Measurements from ENCODE around the gene NBEAL2.
A peak's percentile ranks its signal among the peaks of the same experiment; 100 is the strongest.

NBEAL2 gene

GRCh38 chr3:46999516-47000197 is 20.2 kb downstream of the NBEAL2 start:
- DNase-seq (ENCODE audit: extremely low read depth in 1 of 2, low read depth in 1 of 2), result no peak

- DNase-seq (ENCODE audit: extremely low read depth in 1 of 2, low read depth in 1 of 2), result no peak
These were observed 20.8 kb downstream of the NBEAL2 start for GRCh38 chr3:47000198-47000815.

GRCh38 chr3:47000922-47001730 is 21.7 kb downstream of the NBEAL2 start:
- no peak for DNase-seq (ENCODE audit: extremely low read depth in 1 of 2, low read depth in 1 of 2)

DNA sequence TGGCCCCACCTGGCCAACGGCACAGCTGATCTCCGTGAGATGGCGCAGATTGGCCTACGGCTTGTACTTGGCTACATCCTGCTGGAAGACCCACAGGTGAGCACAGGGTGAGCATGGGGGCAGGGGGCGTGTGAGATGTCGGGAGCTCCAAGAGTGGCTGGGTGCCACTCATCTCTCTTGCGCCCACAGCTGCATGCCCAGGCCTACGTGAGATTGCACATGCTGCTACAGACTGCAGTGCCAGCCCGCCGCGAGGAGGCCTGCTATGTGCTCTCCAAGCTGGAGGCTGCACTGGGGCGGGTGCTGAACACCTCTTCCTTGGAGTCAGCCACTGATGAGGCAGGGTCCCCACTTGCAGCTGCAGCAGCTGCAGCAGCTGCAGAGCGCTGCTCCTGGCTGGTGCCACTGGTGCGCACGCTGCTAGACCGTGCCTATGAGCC is 22.3 kb downstream of the NBEAL2 start:
- no peak for DNase-seq (ENCODE audit: extremely low read depth in 1 of 2, low read depth in 1 of 2)

DNA sequence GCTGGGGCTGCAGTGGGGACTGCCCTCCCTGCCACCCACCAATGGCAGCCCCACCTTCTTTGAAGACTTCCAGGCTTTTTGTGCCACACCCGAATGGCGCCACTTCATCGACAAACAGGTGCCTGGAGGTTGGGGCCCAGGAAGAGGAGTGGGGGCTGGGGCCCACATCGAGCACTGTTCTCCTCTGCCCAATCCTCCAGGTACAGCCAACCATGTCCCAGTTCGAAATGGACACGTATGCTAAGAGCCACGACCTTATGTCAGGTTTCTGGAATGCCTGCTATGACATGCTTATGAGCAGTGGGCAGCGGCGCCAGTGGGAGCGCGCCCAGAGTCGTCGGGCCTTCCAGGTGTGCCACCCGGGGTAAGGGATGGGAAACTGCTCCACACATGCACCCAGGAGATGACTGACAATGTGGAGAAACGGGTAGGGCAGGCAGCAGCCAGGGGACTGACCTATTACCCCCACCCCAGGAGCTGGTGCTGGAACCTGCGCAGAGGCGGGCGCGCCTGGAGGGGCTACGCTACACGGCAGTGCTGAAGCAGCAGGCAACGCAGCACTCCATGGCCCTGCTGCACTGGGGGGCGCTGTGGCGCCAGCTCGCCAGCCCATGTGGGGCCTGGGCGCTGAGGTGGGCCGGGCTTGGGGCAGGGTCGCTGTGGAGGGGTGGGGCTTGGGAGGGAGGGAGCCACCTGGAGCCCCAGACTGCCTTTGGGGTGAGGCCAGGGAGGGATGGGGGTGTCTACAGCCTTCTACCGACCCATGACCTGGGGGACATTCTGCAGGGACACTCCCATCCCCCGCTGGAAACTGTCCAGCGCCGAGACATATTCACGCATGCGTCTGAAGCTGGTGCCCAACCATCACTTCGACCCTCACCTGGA is 22.9 kb downstream of the NBEAL2 start:
- no peak for DNase-seq (ENCODE audit: extremely low read depth in 1 of 2, low read depth in 1 of 2)

DNA sequence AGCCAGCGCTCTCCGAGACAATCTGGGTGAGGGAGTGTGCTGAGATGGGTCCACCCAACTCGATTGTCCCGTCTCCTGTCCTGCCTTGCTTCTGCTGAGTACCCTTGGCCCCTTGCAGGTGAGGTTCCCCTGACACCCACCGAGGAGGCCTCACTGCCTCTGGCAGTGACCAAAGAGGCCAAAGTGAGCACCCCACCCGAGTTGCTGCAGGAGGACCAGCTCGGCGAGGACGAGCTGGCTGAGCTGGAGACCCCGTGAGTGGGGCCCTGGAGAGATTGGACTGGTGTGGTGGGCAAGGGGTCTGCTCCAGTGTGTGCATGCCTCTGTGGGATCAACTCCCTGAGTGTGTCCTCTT is 23.6 kb downstream of the NBEAL2 start:
- no peak for DNase-seq (ENCODE audit: extremely low read depth in 1 of 2, low read depth in 1 of 2)

DNA sequence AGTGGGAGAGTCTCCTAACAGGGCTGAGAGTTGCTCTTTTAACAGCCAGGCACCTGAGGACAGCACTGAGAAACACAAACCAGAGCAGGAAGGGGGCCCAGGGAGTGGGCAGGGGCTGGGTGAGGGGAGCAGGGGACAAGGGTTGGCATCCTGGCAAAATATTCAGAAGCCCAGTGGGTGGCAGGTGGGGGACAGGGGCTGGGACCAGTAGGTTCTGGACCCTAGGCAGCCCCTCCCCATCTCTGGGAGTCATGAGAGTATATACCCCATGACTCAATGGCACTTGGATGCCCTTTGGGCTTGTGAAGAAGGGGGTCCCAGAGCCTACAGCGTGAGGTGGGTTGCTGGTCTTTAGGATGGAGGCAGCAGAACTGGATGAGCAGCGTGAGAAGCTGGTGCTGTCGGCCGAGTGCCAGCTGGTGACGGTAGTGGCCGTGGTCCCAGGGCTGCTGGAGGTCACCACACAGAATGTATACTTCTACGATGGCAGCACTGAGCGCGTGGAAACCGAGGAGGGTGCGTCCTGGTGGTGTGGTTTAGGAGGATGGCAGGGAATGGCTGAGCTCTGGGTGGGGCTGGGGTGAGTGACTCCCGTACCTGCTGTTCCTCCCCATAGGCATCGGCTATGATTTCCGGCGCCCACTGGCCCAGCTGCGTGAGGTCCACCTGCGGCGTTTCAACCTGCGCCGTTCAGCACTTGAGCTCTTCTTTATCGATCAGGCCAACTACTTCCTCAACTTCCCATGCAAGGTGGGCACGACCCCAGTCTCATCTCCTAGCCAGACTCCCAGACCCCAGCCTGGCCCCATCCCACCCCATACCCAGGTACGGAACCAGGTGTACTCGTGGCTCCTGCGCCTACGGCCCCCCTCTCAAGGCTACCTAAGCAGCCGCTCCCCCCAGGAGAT is 24.2 kb downstream of the NBEAL2 start:
- no peak for DNase-seq (ENCODE audit: extremely low read depth in 1 of 2, low read depth in 1 of 2)

GRCh38 chr3:47004369-47005211 is 25.1 kb downstream of the NBEAL2 start:
- DNase-seq (ENCODE audit: extremely low read depth in 1 of 2, low read depth in 1 of 2), result no peak

GRCh38 chr3:47005212-47006144 is 26.0 kb downstream of the NBEAL2 start:
- DNase-seq (ENCODE audit: extremely low read depth in 1 of 2, low read depth in 1 of 2), result no peak

- DNase-seq (ENCODE audit: extremely low read depth in 1 of 2, low read depth in 1 of 2), result no peak
These were observed 26.7 kb downstream of the NBEAL2 start for GRCh38 chr3:47006145-47006651.

- no peak for DNase-seq (ENCODE audit: extremely low read depth in 1 of 2, low read depth in 1 of 2)
These were observed 27.5 kb downstream of the NBEAL2 start for GRCh38 chr3:47007001-47007400.

DNA sequence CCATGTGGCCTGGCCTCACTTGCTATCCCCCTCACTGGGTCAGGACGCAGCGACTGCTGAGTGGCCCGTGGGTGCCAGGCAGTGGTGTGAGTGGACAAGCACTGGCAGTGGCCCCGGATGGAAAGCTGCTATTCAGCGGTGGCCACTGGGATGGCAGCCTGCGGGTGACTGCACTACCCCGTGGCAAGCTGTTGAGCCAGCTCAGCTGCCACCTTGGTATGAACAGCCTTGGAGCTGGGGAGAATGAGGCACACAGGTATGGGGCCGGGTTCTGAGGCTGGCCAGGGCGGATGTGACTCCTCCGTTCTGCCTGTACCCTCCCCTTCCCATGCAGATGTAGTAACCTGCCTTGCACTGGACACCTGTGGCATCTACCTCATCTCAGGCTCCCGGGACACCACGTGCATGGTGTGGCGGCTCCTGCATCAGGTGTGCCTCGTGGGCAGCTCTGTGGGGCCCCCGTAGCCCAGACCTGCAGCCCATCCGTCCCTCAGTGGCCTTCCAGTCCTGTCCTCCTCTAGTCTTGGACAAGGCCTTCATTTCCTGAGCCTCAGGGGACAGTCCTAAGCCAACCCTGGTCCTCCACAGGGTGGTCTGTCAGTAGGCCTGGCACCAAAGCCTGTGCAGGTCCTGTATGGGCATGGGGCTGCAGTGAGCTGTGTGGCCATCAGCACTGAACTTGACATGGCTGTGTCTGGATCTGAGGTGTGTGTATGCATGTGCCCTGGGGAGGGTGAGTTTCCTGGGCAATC is 28.2 kb downstream of the NBEAL2 start:
- DNase-seq (ENCODE audit: extremely low read depth in 1 of 2, low read depth in 1 of 2), result no peak

GRCh38 chr3:47008234-47008796 is 28.8 kb downstream of the NBEAL2 start:
- DNase-seq (ENCODE audit: extremely low read depth in 1 of 2, low read depth in 1 of 2), result no peak

DNA sequence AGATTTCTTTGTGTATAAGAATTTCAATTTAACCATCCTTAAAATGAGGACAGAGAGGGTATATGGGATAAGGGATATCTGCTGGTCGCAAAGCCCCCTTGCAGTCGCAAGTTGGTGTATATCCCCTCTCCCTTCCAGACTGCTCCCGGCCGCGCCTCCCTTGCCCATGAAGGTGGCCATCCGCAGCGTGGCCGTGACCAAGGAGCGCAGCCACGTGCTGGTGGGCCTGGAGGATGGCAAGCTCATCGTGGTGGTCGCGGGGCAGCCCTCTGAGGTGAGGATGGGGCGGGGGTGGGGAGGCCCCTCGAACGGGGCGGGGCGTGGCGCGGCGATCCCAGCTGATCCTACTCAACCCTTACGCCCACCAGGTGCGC is 29.4 kb downstream of the NBEAL2 start:
- DNase-seq (ENCODE audit: extremely low read depth in 1 of 2, low read depth in 1 of 2), result no peak

GRCh38 chr3:47009225-47010110 is 30.0 kb downstream of the NBEAL2 start:
- DNase-seq (ENCODE audit: extremely low read depth in 1 of 2, low read depth in 1 of 2), result peak; percentile 60 to 68
